ENCODE measurements around the gene SERPINA4. TPM values are rescaled to one million over a fixed set of nuclear protein-coding genes. Genes with fewer than 3 reads are reported as not detected.

SERPINA4 gene
- total RNA-seq, 2 donors from 2014 or later, result not detected

DNA sequence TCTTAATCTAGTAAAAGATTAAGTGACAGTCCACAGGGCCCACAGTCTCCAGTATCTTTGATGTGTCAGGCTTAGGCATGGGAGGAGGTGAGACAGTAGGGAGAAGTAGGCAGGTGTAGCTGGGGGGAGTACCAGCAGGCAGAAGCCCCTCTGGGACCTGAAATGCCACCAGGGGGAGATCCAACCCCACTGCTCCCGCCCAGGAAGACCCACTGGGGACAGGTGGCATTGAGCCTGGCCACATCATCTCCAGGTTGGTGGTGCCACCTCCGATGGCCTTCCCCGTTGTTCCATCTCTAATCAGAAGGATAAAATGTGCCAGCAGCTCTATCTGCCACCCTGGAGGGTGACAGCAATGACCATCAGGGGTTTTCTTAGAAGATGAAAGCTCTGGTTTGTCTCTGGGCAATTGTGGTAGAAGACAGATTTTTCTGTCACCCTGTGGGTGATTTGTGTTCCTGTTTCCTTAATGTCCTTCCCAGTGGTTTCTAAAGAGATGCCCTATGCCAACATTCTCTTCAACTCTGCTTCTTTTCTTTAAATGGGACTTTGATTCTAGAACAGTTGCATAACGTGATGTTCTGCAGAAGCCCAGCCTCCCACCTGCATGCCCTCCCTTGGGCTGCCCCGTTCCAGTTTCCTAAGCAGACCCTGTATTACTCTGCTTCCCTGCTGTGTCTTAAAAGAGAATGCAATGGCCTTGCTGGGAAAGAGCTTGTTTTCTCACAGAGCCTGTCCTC is 39.7 kb upstream of the SERPINA4 start:
- no peak overlapping the region for H3K9ac ChIP-seq (ENCODE audit: extremely low read depth, low read length, poor library complexity, severe bottlenecking)
- DNase-seq, result peak; percentile 41
- H3K27ac ChIP-seq (ENCODE audit: low read depth, low read length), result no peak overlapping the region
- H3K27me3 ChIP-seq (ENCODE audit: control insufficient read depth, insufficient read depth, low read length, poor library complexity, severe bottlenecking), result no peaks in the 10 kb centered on the region
- 68% methylated on average over 4 to 5 of the region's 5 CpGs for WGBS, 2 experiments (ENCODE audit: insufficient coverage in 1 of 2, insufficient read length in 1 of 2)
- peaks cover under 1% of the 10 kb centered on the region for H3K9me3 ChIP-seq (ENCODE audit: control insufficient read depth, low read length)
- TF ChIP-seq, protein P1, sequence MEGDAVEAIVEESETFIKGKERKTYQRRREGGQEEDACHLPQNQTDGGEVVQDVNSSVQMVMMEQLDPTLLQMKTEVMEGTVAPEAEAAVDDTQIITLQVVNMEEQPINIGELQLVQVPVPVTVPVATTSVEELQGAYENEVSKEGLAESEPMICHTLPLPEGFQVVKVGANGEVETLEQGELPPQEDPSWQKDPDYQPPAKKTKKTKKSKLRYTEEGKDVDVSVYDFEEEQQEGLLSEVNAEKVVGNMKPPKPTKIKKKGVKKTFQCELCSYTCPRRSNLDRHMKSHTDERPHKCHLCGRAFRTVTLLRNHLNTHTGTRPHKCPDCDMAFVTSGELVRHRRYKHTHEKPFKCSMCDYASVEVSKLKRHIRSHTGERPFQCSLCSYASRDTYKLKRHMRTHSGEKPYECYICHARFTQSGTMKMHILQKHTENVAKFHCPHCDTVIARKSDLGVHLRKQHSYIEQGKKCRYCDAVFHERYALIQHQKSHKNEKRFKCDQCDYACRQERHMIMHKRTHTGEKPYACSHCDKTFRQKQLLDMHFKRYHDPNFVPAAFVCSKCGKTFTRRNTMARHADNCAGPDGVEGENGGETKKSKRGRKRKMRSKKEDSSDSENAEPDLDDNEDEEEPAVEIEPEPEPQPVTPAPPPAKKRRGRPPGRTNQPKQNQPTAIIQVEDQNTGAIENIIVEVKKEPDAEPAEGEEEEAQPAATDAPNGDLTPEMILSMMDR (conservative IDR thresholded peaks at IDR 0.05), result peak; percentile 54
- no peak overlapping the region for H3K27ac Mint-ChIP-seq
- H3K36me3 ChIP-seq (ENCODE audit: control insufficient read depth, insufficient read depth, low read length), result no peaks in the 10 kb centered on the region
- H3K27me3 Mint-ChIP-seq (ENCODE audit: insufficient read depth), result no peaks in the 10 kb centered on the region
- H3K4me3 ChIP-seq (ENCODE audit: low read length), result no peak overlapping the region
- H3K4me3 Mint-ChIP-seq, result no peak overlapping the region
- H3K36me3 Mint-ChIP-seq (ENCODE audit: low read depth), result no peaks in the 10 kb centered on the region
- H3K4me1 Mint-ChIP-seq, result peaks cover 16% of the 10 kb centered on the region
- no peaks in the 10 kb centered on the region for H3K9me3 Mint-ChIP-seq
- peaks cover 3% of the 10 kb centered on the region for H3K4me1 ChIP-seq (ENCODE audit: control insufficient read depth, insufficient read depth, low read length)

DNA sequence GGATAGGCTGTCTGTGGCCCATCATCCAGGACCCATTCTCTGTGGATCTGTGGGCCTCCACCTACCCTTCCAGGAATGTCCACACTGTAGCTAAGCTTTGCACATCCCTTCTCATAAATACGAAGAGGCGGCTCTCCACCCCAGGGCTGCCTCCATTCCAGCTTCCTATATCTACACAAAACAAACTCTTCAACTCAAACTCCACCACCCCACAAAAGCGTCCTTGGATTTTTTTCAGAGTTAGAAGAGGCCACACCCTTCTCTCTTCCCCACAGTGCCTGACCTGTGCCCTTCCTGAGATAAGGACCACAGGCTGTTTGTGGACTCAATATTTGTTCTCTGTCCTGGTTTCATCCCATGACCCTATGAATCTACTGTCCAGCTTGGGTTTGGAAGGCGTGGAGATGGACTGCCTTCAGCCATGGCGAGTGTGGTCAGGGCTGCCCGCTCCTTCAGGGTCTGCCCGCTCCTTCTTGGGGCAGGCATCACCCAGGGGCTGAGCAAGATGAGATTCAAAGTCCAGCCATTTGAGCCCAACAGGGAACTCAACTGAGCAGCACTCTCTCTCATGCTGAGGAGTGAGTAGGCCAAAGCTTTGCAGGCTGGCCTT is 39.0 kb upstream of the SERPINA4 start:
- Histone ChIP-seq H3K4me1 (ENCODE audit: control insufficient read depth, insufficient read depth, low read length) (peaks cover 3% of the 10 kb centered on the region), H3K9ac (ENCODE audit: extremely low read depth, low read length, poor library complexity, severe bottlenecking) (no peak overlapping the region), H3K9me3 (ENCODE audit: control insufficient read depth, low read length) (peaks cover 5% of the 10 kb centered on the region), H3K27ac (ENCODE audit: low read depth, low read length) (no peak overlapping the region), H3K36me3 (ENCODE audit: control insufficient read depth, insufficient read depth, low read length) (no peaks in the 10 kb centered on the region), H3K4me3 (ENCODE audit: low read length) (no peak overlapping the region), H3K27me3 (ENCODE audit: control insufficient read depth, insufficient read depth, low read length, poor library complexity, severe bottlenecking) (no peaks in the 10 kb centered on the region)
- H3K9me3 Mint-ChIP-seq, result peaks cover 6% of the 10 kb centered on the region
- H3K36me3 Mint-ChIP-seq (ENCODE audit: low read depth), result no peaks in the 10 kb centered on the region
- H3K4me1 Mint-ChIP-seq, result peaks cover 16% of the 10 kb centered on the region
- no peak overlapping the region for H3K4me3 Mint-ChIP-seq
- peaks cover 3% of the 10 kb centered on the region for H3K27me3 Mint-ChIP-seq (ENCODE audit: insufficient read depth)
- WGBS, 2 experiments (ENCODE audit: insufficient coverage in 1 of 2, insufficient read length in 1 of 2), result 89 to 96% methylated on average over 5 to 7 of the region's 7 CpGs
- TF ChIP-seq, protein P1 (conservative IDR thresholded peaks at IDR 0.05), result no peak
- peak; percentile 21 for DNase-seq
- H3K27ac Mint-ChIP-seq, result no peak overlapping the region

DNA sequence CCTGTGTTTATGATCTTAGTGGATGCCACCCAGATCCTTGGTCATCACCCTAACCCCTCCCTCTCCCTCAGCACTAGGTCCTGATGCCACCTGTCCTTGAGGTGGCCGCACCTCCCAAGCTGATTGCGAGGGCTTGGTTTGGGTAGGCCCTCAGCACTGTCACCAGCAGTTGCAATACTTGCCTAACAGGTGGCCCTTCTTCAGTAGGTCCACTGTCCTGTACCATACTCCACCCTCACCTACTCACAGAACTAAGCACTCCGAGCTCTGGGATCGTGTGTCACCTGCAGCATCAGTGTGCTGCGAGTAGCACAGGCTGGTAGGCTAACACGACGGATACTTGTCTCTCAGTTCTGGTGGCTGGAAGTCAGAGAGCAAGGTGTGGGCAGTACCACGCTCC is 38.0 kb upstream of the SERPINA4 start:
- Mint-ChIP-seq H3K4me1 (peaks cover 9% of the 10 kb centered on the region), H3K36me3 (ENCODE audit: low read depth) (no peaks in the 10 kb centered on the region), H3K9me3 (peaks cover 7% of the 10 kb centered on the region), H3K27me3 (ENCODE audit: insufficient read depth) (peaks cover 7% of the 10 kb centered on the region), H3K4me3 (no peak overlapping the region), H3K27ac (no peak overlapping the region)
- Histone ChIP-seq H3K9ac (ENCODE audit: extremely low read depth, low read length, poor library complexity, severe bottlenecking) (no peak overlapping the region), H3K27ac (ENCODE audit: low read depth, low read length) (no peak overlapping the region), H3K4me3 (ENCODE audit: low read length) (no peak overlapping the region), H3K4me1 (ENCODE audit: control insufficient read depth, insufficient read depth, low read length) (no peaks in the 10 kb centered on the region), H3K27me3 (ENCODE audit: control insufficient read depth, insufficient read depth, low read length, poor library complexity, severe bottlenecking) (no peaks in the 10 kb centered on the region), H3K9me3 (ENCODE audit: control insufficient read depth, low read length) (peaks cover 8% of the 10 kb centered on the region), H3K36me3 (ENCODE audit: control insufficient read depth, insufficient read depth, low read length) (no peaks in the 10 kb centered on the region)
- DNase-seq, result peak; percentile 34
- 93 to 94% methylated on average over 8 of the region's 8 CpGs for WGBS, 2 experiments (ENCODE audit: insufficient coverage in 1 of 2, insufficient read length in 1 of 2)
- TF ChIP-seq, protein P1 (conservative IDR thresholded peaks at IDR 0.05), result no peak

Data from endodermal cell (in vitro differentiated cells).